Stimulated activated CD4-positive, alpha-beta T cell treated with anti-CD3 and anti-CD28 coated beads, Interleukin-4, amount 100 ng/mL, for 24 hours (primary cell): ENCODE measurements around the gene SCD.

ENCODE experiments used
- DNase-seq: peaks from one replicate; pipeline ENCODE4 v3.0.0-alpha.2; 2020

Gene SCD

GRCh38 chr10:100401631-100402328 lies 54.7 kb downstream of the SCD start:
- no peak for DNase-seq

- no peak for DNase-seq
Observed at GRCh38 chr10:100403734-100404133, 56.7 kb downstream of the SCD start.

- DNase-seq = no peak
Observed at GRCh38 chr10:100413173-100413572, 66.1 kb downstream of the SCD start.
